ENCODE data around the gene PROZ.
"Not testable (repeated sequence)": the region's sequence is repeated elsewhere in the genome, so short reads cannot be mapped to it uniquely, and the experiment has no call there.

DNA sequence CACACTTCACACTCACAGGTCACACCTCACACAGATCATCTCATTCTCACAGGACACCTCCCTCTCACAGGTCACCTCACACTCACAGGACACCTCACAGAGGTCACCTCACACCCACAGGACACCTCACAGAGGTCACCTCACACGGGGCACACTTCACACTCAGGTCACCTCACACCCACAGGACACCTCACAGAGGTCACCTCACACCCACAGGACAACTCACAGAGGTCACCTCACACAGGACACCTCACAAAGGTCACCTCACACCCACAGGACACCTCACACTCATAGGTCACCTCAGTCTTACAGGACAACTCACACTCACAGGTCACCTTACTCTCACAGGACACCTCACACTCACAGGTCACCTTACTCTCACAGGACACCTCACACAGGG lies 46.0 kb upstream of the PROZ start:
- TF ChIP-seq, protein P1, sequence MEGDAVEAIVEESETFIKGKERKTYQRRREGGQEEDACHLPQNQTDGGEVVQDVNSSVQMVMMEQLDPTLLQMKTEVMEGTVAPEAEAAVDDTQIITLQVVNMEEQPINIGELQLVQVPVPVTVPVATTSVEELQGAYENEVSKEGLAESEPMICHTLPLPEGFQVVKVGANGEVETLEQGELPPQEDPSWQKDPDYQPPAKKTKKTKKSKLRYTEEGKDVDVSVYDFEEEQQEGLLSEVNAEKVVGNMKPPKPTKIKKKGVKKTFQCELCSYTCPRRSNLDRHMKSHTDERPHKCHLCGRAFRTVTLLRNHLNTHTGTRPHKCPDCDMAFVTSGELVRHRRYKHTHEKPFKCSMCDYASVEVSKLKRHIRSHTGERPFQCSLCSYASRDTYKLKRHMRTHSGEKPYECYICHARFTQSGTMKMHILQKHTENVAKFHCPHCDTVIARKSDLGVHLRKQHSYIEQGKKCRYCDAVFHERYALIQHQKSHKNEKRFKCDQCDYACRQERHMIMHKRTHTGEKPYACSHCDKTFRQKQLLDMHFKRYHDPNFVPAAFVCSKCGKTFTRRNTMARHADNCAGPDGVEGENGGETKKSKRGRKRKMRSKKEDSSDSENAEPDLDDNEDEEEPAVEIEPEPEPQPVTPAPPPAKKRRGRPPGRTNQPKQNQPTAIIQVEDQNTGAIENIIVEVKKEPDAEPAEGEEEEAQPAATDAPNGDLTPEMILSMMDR (IDR thresholded peaks at IDR 0.05): not testable (repeated sequence)
- TF ChIP-seq EZH2 (IDR thresholded peaks at IDR 0.05; ENCODE audit: borderline replicate concordance, insufficient read depth, low read depth, low read length, poor library complexity, severe bottlenecking): not testable (repeated sequence)
